Measurements from ENCODE around the gene WWP2. TPM values are rescaled to one million over a fixed set of nuclear protein-coding genes. Genes with fewer than 3 reads are reported as not detected.
"Not testable (repeated sequence)": the region's sequence is repeated elsewhere in the genome, so short reads cannot be mapped to it uniquely, and the experiment has no call there.

WWP2 gene
- total RNA-seq, 1 experiment from 2014 or later, result 38.8 TPM

DNA sequence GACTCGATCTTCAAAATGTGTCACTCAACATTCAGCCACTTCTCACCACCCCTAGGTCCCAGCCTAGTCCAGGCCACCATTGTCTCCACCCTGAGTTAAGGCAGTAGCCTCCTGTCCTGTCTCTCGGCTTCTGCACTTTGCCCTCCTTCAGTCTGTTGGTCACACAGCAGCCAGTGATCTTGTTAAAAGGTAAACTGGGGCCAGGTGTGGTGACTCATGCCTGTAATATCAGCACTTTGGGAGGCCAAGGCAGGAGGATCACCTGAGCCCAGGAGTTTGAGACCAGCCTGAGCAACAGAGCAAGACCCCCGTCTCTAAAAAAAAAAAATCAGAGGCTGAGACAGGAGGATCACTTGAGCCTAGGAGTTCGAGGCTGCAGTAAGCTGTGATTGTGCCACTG is 25.8 kb downstream of the WWP2 start:
- TF ChIP-seq EZH2 (IDR thresholded peaks at IDR 0.05; ENCODE audit: low read depth), result no peak
- TF ChIP-seq, protein P1, sequence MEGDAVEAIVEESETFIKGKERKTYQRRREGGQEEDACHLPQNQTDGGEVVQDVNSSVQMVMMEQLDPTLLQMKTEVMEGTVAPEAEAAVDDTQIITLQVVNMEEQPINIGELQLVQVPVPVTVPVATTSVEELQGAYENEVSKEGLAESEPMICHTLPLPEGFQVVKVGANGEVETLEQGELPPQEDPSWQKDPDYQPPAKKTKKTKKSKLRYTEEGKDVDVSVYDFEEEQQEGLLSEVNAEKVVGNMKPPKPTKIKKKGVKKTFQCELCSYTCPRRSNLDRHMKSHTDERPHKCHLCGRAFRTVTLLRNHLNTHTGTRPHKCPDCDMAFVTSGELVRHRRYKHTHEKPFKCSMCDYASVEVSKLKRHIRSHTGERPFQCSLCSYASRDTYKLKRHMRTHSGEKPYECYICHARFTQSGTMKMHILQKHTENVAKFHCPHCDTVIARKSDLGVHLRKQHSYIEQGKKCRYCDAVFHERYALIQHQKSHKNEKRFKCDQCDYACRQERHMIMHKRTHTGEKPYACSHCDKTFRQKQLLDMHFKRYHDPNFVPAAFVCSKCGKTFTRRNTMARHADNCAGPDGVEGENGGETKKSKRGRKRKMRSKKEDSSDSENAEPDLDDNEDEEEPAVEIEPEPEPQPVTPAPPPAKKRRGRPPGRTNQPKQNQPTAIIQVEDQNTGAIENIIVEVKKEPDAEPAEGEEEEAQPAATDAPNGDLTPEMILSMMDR (conservative IDR thresholded peaks at IDR 0.05), result no peak
- no TSS peak for BruUV-seq (replicated peaks)
- Histone ChIP-seq H3K27me3 (ENCODE audit: insufficient read depth, low read depth) (no peaks in the 10 kb centered on the region), H3K9me3 (ENCODE audit: insufficient read depth, low read depth) (no peaks in the 10 kb centered on the region), H3F3A (ENCODE audit: insufficient read depth, low read depth) (no peaks in the 10 kb centered on the region), H2AFZ (no peak overlapping the region), H3K79me2 (ENCODE audit: low read depth) (no peaks in the 10 kb centered on the region), H3K9me2 (ENCODE audit: insufficient read depth) (no peaks in the 10 kb centered on the region), H3K4me1 (replicated peaks; ENCODE audit: insufficient read depth) (no peaks in the 10 kb centered on the region), H3K27ac (no peak overlapping the region), H3K4me2 (no peak overlapping the region), H4K20me1 (ENCODE audit: insufficient read depth) (no peaks in the 10 kb centered on the region), H3K36me3 (ENCODE audit: low read depth) (peaks cover 4% of the 10 kb centered on the region; the same call in 1 of the 2 replicates), H3K4me3 (no peak overlapping the region)
- ChIA-PET CTCF (no interaction called here), POLR2A (ENCODE audit: unreplicated experiment) (no interaction called here)
- intact Hi-C loops (cut with micrococcal nuclease; ENCODE audit: unreplicated experiment), result no loop called here
- no peak for DNase-seq

DNA sequence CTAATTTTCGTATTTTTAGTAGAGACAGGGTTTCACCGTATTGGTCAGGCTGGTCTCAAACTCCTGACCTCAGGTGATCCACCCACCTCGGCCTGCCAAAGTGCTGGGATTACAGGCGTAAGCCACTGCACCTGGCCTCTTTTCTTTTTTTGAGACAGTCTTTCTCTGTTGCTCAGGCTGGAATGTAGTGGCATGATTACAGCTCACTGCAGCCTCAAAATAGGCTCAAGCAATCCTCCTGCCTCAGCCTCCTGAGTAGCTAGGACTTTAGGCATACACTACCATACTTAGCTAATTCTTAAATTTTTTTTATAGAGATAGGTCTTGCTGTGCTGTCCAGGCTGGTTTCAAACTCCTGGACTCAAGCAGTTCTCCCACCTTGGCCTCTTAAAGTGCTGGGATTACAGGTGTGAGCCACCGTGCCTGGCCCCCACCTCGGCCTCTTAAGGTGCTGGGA is 29.3 kb downstream of the WWP2 start:
- H3K9me2 ChIP-seq (ENCODE audit: insufficient read depth); H2AFZ ChIP-seq; H3K79me2 ChIP-seq (ENCODE audit: low read depth); DNase-seq; BruUV-seq (replicated peaks); H3K4me3 ChIP-seq; CTCF ChIA-PET; H3K9me3 ChIP-seq (ENCODE audit: insufficient read depth, low read depth); H3K4me2 ChIP-seq; H4K20me1 ChIP-seq (ENCODE audit: insufficient read depth); H3F3A ChIP-seq (ENCODE audit: insufficient read depth, low read depth); H3K27me3 ChIP-seq (ENCODE audit: insufficient read depth, low read depth); H3K4me1 ChIP-seq (replicated peaks; ENCODE audit: insufficient read depth); H3K36me3 ChIP-seq (ENCODE audit: low read depth); H3K27ac ChIP-seq; POLR2A ChIA-PET (ENCODE audit: unreplicated experiment); intact Hi-C loops (cut with micrococcal nuclease; ENCODE audit: unreplicated experiment): not testable (repeated sequence)

DNA sequence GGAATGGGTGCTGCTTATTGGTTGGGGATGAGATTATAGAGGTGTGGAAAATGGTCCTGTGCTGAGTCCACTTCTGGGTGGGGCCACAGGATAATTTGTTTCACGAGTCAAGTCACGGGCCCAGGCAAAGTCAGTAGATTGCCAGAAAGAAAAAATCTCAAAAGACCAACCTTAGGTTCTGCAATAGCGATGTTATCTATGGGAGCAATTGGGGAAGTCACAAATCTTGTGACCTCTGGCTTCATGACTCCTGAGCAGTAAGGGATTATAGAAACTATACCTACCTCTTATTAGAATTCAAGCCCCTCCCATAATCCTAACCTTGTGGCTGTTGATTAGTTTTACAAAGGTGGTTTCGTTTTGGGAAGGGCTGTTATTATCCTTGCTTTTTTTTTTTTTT is 31.4 kb downstream of the WWP2 start:
- BruUV-seq (replicated peaks), result no TSS peak
- intact Hi-C loops (cut with micrococcal nuclease; ENCODE audit: unreplicated experiment), result no loop called here
- H3K4me2 ChIP-seq, result no peak overlapping the region
- no peaks in the 10 kb centered on the region for H3K4me1 ChIP-seq (replicated peaks; ENCODE audit: insufficient read depth)
- H3K79me2 ChIP-seq (ENCODE audit: low read depth), result 0 out of 2 replicates have a peak, but pooled peaks cover 5% of the 10 kb centered on the region
- H3K9me3 ChIP-seq (ENCODE audit: insufficient read depth, low read depth), result no peaks in the 10 kb centered on the region
- CTCF ChIA-PET, result interaction anchor here (0.7 kb wide), 1 partner anchor 552 kb away, joined by 5 read pairs; no protein-coding TSS in a partner anchor
- H4K20me1 ChIP-seq (ENCODE audit: insufficient read depth), result peaks cover 17% of the 10 kb centered on the region; the same call in 1 of the 2 replicates
- no peaks in the 10 kb centered on the region for H3K36me3 ChIP-seq (ENCODE audit: low read depth)
- H3K9me2 ChIP-seq (ENCODE audit: insufficient read depth), result no peaks in the 10 kb centered on the region
- no peak for TF ChIP-seq EZH2 (IDR thresholded peaks at IDR 0.05; ENCODE audit: low read depth)
- TF ChIP-seq, protein P1 (conservative IDR thresholded peaks at IDR 0.05), result no peak
- POLR2A ChIA-PET (ENCODE audit: unreplicated experiment), result interaction anchor here (0.7 kb wide), 1 partner anchor 68 kb away, joined by 3 read pairs; no protein-coding TSS in a partner anchor
- no peak overlapping the region for H3K27ac ChIP-seq
- H3K27me3 ChIP-seq (ENCODE audit: insufficient read depth, low read depth), result no peaks in the 10 kb centered on the region
- no peak overlapping the region for H3K4me3 ChIP-seq
- peaks cover 7% of the 10 kb centered on the region for H3F3A ChIP-seq (ENCODE audit: insufficient read depth, low read depth)
- DNase-seq, result no peak
- no peak overlapping the region for H2AFZ ChIP-seq

GRCh38 chr16:69794486-69794885 is 32.4 kb downstream of the WWP2 start:
- no peak overlapping the region for H3K4me2 ChIP-seq
- H4K20me1 ChIP-seq (ENCODE audit: insufficient read depth), result peaks cover 17% of the 10 kb centered on the region; the same call in 1 of the 2 replicates
- H3K27ac ChIP-seq, result no peak overlapping the region
- no peak overlapping the region for H2AFZ ChIP-seq
- intact Hi-C loops (cut with micrococcal nuclease; ENCODE audit: unreplicated experiment), result no loop called here
- H3K36me3 ChIP-seq (ENCODE audit: low read depth), result no peaks in the 10 kb centered on the region
- H3K4me1 ChIP-seq (replicated peaks; ENCODE audit: insufficient read depth), result no peaks in the 10 kb centered on the region
- no peak for DNase-seq
- TF ChIP-seq, protein P1 (conservative IDR thresholded peaks at IDR 0.05), result no peak
- TF ChIP-seq EZH2 (IDR thresholded peaks at IDR 0.05; ENCODE audit: low read depth), result no peak
- CTCF ChIA-PET, result interaction anchor here (0.7 kb wide), 1 partner anchor 136 kb away, joined by 3 read pairs; no protein-coding TSS in a partner anchor
- H3K9me2 ChIP-seq (ENCODE audit: insufficient read depth), result no peaks in the 10 kb centered on the region
- no peaks in the 10 kb centered on the region for H3K9me3 ChIP-seq (ENCODE audit: insufficient read depth, low read depth)
- 0 out of 2 replicates have a peak, but pooled peaks cover 5% of the 10 kb centered on the region for H3K79me2 ChIP-seq (ENCODE audit: low read depth)
- H3K27me3 ChIP-seq (ENCODE audit: insufficient read depth, low read depth), result no peaks in the 10 kb centered on the region
- POLR2A ChIA-PET (ENCODE audit: unreplicated experiment), result interaction anchor here (0.7 kb wide), 1 partner anchor 136 kb away, joined by 6 read pairs; no protein-coding TSS in a partner anchor
- no TSS peak for BruUV-seq (replicated peaks)
- H3K4me3 ChIP-seq, result no peak overlapping the region
- peaks cover 7% of the 10 kb centered on the region for H3F3A ChIP-seq (ENCODE audit: insufficient read depth, low read depth)
